ENCODE results near the gene PLET1. TPM values are rescaled to one million over a fixed set of nuclear protein-coding genes. Genes with fewer than 3 reads are reported as not detected.

PLET1 gene
- total and polyA plus RNA-seq, 9 of the 15 experiments (the other 6 are each of a cell fraction or from before 2014, with no cell fraction given): not detected

GRCh38 chr11:112296044-112296443 is 35.4 kb upstream of the PLET1 start:
- H3K27ac ChIP-seq (ENCODE audit: extremely low read depth, low read depth, low read length): no peak overlapping the region
- no peak overlapping the region for H2AFZ ChIP-seq (ENCODE audit: low read depth, low read length)
- in situ Hi-C loops (cut with MboI) (no loop called here), intact Hi-C loops (cut with micrococcal nuclease) (no loop called here)
- BruUV-seq (replicated peaks): no TSS peak
- H3K9ac ChIP-seq (ENCODE audit: insufficient read depth in 1 of 2, low read depth in 2 of 2, low read length in 2 of 2): no peak overlapping the region
- H3K9me1 ChIP-seq (ENCODE audit: control insufficient read depth, insufficient read depth, low read length): no peaks in the 10 kb centered on the region
- H3K4me2 ChIP-seq (ENCODE audit: insufficient read depth, low read length): no peak overlapping the region
- DNase-seq (ENCODE audit: extremely low read depth in 1 of 4, low spot score in 3 of 4) (no peak), ATAC-seq (no peak), FAIRE-seq (no peak)
- CTCF ChIA-PET (ENCODE audit: low intra/inter-chr PET ratio): no interaction called here
- H3K9me3 ChIP-seq (replicated peaks; ENCODE audit: control insufficient read depth, insufficient read depth, low read depth, low read length): no peaks in the 10 kb centered on the region
- no peaks in the 10 kb centered on the region for H3K36me3 ChIP-seq (ENCODE audit: control insufficient read depth, insufficient read depth, low read length)
- POLR2A ChIA-PET: no interaction called here
- 7% methylated on average over 4 of the region's 4 CpGs for WGBS (ENCODE audit: insufficient coverage, low coverage, missing lambda C conversion rate)
- 0 out of 2 replicates have a peak, but pooled peaks cover 6% of the 10 kb centered on the region for H4K20me1 ChIP-seq (replicated peaks; ENCODE audit: control insufficient read depth, insufficient read depth, low read length)
- H3K79me2 ChIP-seq (ENCODE audit: control insufficient read depth, insufficient read depth, low read length): no peaks in the 10 kb centered on the region
- no peak overlapping the region for H3K4me3 ChIP-seq
- peaks cover 0 to 25% of the 10 kb centered on the region in 2 experiments; a peak in 3 of 5 replicates for H3K27me3 ChIP-seq (ENCODE audit: control insufficient read depth in 2 of 2, insufficient read depth in 2 of 2, low read length in 2 of 2)
- no peaks in the 10 kb centered on the region for H3K4me1 ChIP-seq (replicated peaks in 1 of 2; ENCODE audit: control insufficient read depth in 2 of 2, insufficient read depth in 2 of 2, low read length in 2 of 2)
- TF ChIP-seq MCM5 (IDR thresholded peaks at IDR 0.05; ENCODE audit: low read depth) (no peak), TOE1 (IDR thresholded peaks at IDR 0.05; ENCODE audit: borderline replicate concordance) (peak; percentile 65), TOE1 (CRISPR knock-in tag; IDR thresholded peaks at IDR 0.05; ENCODE audit: borderline replicate concordance, low read depth) (no peak), ILF3 (IDR thresholded peaks at IDR 0.05; ENCODE audit: borderline replicate concordance) (no peak), ZBED1 (IDR thresholded peaks at IDR 0.05) (no peak), RAD51 (IDR thresholded peaks at IDR 0.05; ENCODE audit: borderline replicate concordance, low read depth) (peak; percentile 85), CBFA2T2 (conservative IDR thresholded peaks at IDR 0.05) (peak; percentile 52; the same call in 1 of the 2 replicates), PYGO2 (tag; IDR thresholded peaks at IDR 0.05) (no peak), ZNF316 (IDR thresholded peaks at IDR 0.05) (no peak), POLR2AphosphoS2 (IDR thresholded peaks at IDR 0.05; ENCODE audit: low read length) (no peak), SMAD1 (IDR thresholded peaks at IDR 0.05; ENCODE audit: low read depth, low read length, partially characterized antibody) (no peak), ZNF589 (CRISPR knock-in tag; IDR thresholded peaks at IDR 0.05; ENCODE audit: low read depth) (no peak), LCOR (CRISPR knock-in tag; IDR thresholded peaks at IDR 0.05) (no peak), SMARCA5 (IDR thresholded peaks at IDR 0.05) (no peak), GABPA (tag; conservative IDR thresholded peaks at IDR 0.05; ENCODE audit: low read depth) (no peak), TCF3 (CRISPR knock-in tag; IDR thresholded peaks at IDR 0.05) (no peak), USF2 (CRISPR knock-in tag; IDR thresholded peaks at IDR 0.05) (peak; percentile 69), SMAD3 (CRISPR knock-in tag; conservative IDR thresholded peaks at IDR 0.05) (no peak)
- TF ChIP-seq, protein P1, sequence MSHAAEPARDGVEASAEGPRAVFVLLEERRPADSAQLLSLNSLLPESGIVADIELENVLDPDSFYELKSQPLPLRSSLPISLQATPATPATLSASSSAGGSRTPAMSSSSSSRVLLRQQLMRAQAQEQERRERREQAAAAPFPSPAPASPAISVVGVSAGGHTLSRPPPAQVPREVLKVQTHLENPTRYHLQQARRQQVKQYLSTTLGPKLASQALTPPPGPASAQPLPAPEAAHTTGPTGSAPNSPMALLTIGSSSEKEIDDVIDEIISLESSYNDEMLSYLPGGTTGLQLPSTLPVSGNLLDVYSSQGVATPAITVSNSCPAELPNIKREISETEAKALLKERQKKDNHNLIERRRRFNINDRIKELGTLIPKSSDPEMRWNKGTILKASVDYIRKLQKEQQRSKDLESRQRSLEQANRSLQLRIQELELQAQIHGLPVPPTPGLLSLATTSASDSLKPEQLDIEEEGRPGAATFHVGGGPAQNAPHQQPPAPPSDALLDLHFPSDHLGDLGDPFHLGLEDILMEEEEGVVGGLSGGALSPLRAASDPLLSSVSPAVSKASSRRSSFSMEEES (CRISPR knock-in tag; IDR thresholded peaks at IDR 0.05): peak; percentile 80
- TF ChIP-seq, protein P2, sequence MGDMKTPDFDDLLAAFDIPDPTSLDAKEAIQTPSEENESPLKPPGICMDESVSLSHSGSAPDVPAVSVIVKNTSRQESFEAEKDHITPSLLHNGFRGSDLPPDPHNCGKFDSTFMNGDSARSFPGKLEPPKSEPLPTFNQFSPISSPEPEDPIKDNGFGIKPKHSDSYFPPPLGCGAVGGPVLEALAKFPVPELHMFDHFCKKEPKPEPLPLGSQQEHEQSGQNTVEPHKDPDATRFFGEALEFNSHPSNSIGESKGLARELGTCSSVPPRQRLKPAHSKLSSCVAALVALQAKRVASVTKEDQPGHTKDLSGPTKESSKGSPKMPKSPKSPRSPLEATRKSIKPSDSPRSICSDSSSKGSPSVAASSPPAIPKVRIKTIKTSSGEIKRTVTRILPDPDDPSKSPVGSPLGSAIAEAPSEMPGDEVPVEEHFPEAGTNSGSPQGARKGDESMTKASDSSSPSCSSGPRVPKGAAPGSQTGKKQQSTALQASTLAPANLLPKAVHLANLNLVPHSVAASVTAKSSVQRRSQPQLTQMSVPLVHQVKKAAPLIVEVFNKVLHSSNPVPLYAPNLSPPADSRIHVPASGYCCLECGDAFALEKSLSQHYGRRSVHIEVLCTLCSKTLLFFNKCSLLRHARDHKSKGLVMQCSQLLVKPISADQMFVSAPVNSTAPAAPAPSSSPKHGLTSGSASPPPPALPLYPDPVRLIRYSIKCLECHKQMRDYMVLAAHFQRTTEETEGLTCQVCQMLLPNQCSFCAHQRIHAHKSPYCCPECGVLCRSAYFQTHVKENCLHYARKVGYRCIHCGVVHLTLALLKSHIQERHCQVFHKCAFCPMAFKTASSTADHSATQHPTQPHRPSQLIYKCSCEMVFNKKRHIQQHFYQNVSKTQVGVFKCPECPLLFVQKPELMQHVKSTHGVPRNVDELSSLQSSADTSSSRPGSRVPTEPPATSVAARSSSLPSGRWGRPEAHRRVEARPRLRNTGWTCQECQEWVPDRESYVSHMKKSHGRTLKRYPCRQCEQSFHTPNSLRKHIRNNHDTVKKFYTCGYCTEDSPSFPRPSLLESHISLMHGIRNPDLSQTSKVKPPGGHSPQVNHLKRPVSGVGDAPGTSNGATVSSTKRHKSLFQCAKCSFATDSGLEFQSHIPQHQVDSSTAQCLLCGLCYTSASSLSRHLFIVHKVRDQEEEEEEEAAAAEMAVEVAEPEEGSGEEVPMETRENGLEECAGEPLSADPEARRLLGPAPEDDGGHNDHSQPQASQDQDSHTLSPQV (IDR thresholded peaks at IDR 0.05): no peak
